ENCODE results near the gene FAM43B. TPM values are rescaled to one million over a fixed set of nuclear protein-coding genes. Genes with fewer than 3 reads are reported as not detected.
A peak's percentile ranks its signal among the peaks of the same experiment; 100 is the strongest.
"Not testable (repeated sequence)": the region's sequence is repeated elsewhere in the genome, so short reads cannot be mapped to it uniquely, and the experiment has no call there.

FAM43B gene
- total RNA-seq, 6 experiments from 2014 or later: 0.09 to 0.24 (median 0.12) TPM; not detected in 2

GRCh38 chr1:20508411-20508771 lies 44.0 kb upstream of the FAM43B start:
- H3K36me3 ChIP-seq: no peaks in the 10 kb centered on the region
- H3K27ac ChIP-seq: peak overlapping the region; percentile 41 to 62 (median 55)
- DNase-seq (no peak), ATAC-seq (no peak)
- H3K4me3 ChIP-seq: peak overlapping the region; percentile 96 to 99 (median 98)
- H3K9me3 ChIP-seq: no peaks in the 10 kb centered on the region
- H3K4me1 ChIP-seq: peaks cover 0 to 17% (median 4%) of the 10 kb centered on the region in 4 donors
- H3K27me3 ChIP-seq: no peaks in the 10 kb centered on the region
- intact Hi-C loops (cut with DNase I): no loop called here
- WGBS (ENCODE audit: insufficient coverage, low coverage, low lambda C conversion rate, missing lambda C conversion rate): 60% methylated on average over 5 of the region's 5 CpGs
- TF ChIP-seq POLR2A (IDR thresholded peaks at IDR 0.05): no peak
- TF ChIP-seq, protein P1, sequence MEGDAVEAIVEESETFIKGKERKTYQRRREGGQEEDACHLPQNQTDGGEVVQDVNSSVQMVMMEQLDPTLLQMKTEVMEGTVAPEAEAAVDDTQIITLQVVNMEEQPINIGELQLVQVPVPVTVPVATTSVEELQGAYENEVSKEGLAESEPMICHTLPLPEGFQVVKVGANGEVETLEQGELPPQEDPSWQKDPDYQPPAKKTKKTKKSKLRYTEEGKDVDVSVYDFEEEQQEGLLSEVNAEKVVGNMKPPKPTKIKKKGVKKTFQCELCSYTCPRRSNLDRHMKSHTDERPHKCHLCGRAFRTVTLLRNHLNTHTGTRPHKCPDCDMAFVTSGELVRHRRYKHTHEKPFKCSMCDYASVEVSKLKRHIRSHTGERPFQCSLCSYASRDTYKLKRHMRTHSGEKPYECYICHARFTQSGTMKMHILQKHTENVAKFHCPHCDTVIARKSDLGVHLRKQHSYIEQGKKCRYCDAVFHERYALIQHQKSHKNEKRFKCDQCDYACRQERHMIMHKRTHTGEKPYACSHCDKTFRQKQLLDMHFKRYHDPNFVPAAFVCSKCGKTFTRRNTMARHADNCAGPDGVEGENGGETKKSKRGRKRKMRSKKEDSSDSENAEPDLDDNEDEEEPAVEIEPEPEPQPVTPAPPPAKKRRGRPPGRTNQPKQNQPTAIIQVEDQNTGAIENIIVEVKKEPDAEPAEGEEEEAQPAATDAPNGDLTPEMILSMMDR (IDR thresholded peaks at IDR 0.05): no peak

DNA sequence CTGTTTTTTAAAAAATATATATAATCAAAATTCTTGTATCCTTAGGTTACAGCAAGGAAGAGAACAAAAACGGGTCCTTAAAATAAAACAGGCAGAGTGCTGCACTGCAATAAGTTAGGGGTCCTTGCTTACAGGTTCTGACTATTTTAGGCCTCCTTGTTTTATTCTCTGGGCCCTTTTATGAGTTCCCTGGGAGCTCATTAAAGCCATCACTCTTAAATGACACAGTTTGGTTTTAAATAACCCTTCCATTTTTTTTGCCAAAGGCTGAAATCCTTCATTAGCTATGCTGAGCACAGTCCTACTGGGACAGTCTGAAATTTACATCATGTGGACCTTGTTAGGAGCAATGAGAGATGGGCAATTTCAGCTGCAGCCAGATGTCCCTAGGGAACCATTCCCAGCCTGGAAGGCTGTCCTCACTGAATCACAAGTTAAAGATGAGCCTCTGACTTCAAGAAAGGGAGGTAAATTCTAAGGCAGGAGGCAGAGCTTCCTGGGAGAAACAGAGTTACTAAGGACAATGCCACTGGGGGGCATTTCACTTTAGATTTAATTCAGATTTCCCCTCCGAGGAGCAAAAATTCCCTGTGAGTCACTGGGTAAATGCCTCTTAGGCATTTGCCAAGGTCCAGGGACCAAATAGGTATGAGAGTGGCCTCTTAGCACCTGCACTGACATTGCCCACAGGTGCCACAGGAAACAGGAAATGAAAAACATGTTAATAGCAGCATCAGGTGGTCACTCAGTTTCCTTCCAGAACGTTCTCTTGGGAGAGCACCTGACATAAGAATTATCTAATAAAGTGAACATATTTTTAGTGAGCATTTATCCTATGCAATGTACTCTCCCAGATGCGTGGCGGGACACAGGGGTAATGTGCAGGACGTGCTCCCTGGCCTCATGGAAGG lies 40.6 kb upstream of the FAM43B start:
- Histone ChIP-seq H3K4me1 (peaks cover 0 to 6% (median under 1%) of the 10 kb centered on the region in 4 donors), H3K27me3 (no peaks in the 10 kb centered on the region), H3K36me3 (no peaks in the 10 kb centered on the region), H3K9me3 (no peaks in the 10 kb centered on the region), H3K27ac (no peak overlapping the region), H3K4me3 (no peak overlapping the region)
- WGBS (ENCODE audit: insufficient coverage, low coverage, low lambda C conversion rate, missing lambda C conversion rate): 41% methylated on average over 6 of the region's 6 CpGs
- ATAC-seq (no peak), DNase-seq (no peak)
- no peak for TF ChIP-seq POLR2A (IDR thresholded peaks at IDR 0.05)
- TF ChIP-seq, protein P1 (IDR thresholded peaks at IDR 0.05): no peak
- intact Hi-C loops (cut with DNase I): no loop called here

GRCh38 chr1:20519609-20520262 lies 32.6 kb upstream of the FAM43B start:
- ATAC-seq, H3K27ac ChIP-seq: not testable (repeated sequence)

GRCh38 chr1:20521960-20522861 lies 30.2 kb upstream of the FAM43B start:
- peak; percentile 85 to 93 (median 90) for ATAC-seq
- TF ChIP-seq, protein P1 (IDR thresholded peaks at IDR 0.05): peak; percentile 82 to 90 (median 86)
- no peak for TF ChIP-seq POLR2A (IDR thresholded peaks at IDR 0.05)
- WGBS (ENCODE audit: insufficient coverage, low coverage, low lambda C conversion rate, missing lambda C conversion rate): 17% methylated on average over 17 of the region's 17 CpGs
- no peak overlapping the region for H3K27ac ChIP-seq
- peak in 2 of 3 donors; percentile 52 to 73 for DNase-seq
- H3K27me3 ChIP-seq: no peaks in the 10 kb centered on the region
- H3K36me3 ChIP-seq: no peaks in the 10 kb centered on the region
- H3K4me3 ChIP-seq: no peak overlapping the region
- intact Hi-C loops (cut with DNase I): loop anchor here (5.0 kb wide), 2 partner anchors 115 to 120 kb away; no protein-coding TSS in a partner anchor
- H3K4me1 ChIP-seq: no peaks in the 10 kb centered on the region
- no peaks in the 10 kb centered on the region for H3K9me3 ChIP-seq

More at GRCh38 chr1:20519609-20520262, 32.6 kb upstream of the FAM43B start:
- H3K27me3 ChIP-seq, H3K36me3 ChIP-seq, H3K4me3 ChIP-seq, H3K4me1 ChIP-seq, DNase-seq, H3K9me3 ChIP-seq: not testable (repeated sequence)
- WGBS (ENCODE audit: insufficient coverage, low coverage, low lambda C conversion rate, missing lambda C conversion rate): 35% methylated on average over 7 of the region's 7 CpGs
- intact Hi-C loops (cut with DNase I): loop anchor here (5.0 kb wide), 2 partner anchors 118 to 123 kb away; no protein-coding TSS in a partner anchor
